ENCODE measurements around the gene DGCR6L.
"Not testable (repeated sequence)": the region's sequence is repeated elsewhere in the genome, so short reads cannot be mapped to it uniquely, and the experiment has no call there.

The DGCR6L gene

DNA sequence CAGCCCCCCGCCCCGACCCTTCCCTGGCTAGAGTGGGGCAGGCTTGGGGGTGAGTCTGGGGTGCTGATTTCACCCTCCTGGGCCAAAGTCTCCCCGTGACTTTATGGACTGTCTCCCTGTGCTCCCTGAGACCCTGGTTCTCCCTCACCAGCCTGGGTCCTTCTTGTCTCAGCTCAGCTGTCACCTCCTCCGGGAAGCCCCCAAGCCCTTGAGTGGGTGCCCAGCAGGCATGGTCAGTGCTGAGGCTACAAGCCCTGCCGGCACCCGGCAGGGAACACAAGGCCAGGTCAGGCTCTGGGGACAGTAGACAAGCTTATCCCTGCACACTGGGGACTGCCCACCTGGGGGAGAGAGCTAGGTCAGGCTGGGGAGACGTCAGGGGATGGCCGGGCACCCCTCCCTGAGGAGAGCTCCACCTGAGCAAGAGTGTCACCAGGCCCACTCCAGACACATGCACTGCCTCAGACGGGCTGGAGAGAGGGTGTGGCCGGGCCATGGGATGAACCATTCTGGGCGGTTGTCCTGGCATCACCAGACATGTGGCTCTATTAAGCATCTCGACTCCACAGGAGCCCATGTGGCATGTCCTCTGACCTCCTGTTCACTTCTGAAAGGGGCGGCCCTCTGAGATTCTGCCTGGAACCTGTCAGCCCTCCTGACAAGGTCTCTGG lies 29.1 kb downstream of the DGCR6L start:
- DNase-seq: no peak

DNA sequence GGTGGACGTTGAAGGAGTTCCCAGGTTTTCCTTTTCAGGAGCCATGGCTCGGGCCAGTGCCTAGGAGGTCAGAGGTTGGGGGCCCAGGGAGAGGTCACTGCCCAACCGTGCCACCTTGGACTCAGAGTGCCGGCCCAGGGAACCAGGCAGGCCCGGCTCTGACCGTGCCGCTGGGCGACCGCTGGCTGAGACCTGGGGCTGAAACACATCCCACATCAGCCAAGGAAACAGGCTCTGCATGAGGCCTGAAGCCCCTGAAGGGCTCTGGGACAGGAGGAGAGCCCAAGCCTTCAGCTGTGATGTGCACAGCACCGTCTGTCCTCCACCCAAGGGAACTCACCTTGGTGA lies 29.8 kb downstream of the DGCR6L start:
- no peak for DNase-seq

DNA sequence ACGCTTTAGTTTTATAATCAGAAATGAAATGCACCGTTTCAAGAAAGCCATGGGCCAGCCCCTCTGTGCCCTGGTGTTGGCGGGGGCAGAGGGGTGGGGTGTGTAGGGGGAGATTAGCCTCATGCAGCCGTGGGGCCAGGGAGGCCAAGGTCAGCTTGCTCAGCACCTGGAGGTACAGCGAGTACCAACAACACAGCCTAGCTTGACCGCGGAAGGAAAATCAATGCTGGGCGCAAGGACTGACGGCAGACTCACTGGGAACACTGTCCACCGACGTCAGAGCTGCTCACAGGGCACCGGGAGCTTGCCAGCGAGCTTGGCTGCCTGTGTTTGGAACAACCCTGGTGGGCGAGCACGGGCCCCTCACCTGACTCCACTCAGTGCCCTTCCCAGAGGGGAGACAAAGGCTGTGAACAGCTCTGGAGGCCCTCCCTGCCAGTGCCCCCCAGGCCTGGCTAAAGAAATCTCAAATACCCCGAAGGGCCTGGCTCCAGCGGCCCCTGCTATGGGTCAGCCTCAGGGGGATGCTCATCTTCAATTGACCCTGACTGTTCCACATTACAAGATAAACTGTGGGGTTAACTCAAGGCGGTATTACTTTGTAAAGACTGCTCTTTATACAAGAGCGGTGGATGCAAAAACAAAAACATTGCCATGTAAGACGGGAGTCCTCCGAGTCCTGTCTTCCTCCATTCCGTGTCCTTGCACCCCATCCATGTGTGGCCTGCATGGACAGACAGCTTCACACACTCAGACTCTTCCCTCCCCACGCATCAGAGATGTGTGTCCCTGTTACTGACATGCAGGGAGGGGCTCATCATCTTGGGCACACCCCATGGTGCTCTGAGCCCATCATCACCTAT lies 30.4 kb downstream of the DGCR6L start:
- not testable (repeated sequence) for DNase-seq

DNA sequence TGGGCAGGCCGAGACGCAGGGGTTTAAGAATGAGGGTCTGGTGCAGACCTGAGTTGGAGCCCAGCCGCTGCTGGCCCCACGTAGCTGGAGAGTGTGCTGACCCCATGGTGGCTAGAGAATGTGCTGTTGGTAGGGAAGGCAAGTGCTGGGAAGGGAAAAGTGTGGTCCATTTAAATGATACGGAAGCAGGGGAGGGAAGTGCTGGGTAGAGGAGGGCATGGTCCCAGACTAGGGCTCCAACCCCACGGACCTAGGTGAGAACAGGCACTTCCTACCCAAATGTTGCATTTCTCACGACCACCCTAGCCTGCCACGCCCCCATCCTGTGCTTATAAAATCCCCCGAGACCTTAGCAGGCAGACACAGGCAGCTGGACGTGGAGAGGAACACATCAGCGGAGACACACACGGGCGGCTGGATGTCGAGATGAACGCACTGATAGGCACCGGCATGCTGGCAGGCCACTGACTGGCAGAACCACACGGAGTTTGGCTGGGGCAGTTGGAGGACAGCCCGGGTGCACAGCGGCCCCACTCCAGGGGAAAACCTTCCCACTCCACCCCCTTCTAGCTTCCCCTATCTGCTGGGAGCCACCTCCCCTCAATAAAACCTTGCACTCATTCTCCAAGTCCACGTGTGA lies 33.0 kb downstream of the DGCR6L start:
- not testable (repeated sequence) for DNase-seq

DNA sequence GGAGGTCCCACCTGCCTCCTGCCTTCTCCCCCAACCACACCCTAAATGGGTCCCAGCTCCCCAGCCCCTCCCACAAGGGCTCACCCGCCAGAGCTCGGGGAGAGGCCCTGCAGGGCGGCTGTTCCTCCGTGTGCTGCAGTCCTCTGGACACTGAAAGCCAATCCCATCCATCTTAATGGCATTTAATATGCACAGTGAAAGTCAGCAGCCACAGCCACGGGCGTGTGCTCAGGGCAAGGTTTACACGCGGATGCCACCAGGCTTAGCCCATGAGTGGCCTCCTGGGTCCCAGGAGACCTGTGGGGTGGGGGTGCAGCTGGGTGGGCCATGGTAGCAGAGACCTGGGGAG lies 33.6 kb downstream of the DGCR6L start:
- not testable (repeated sequence) for DNase-seq

DNA sequence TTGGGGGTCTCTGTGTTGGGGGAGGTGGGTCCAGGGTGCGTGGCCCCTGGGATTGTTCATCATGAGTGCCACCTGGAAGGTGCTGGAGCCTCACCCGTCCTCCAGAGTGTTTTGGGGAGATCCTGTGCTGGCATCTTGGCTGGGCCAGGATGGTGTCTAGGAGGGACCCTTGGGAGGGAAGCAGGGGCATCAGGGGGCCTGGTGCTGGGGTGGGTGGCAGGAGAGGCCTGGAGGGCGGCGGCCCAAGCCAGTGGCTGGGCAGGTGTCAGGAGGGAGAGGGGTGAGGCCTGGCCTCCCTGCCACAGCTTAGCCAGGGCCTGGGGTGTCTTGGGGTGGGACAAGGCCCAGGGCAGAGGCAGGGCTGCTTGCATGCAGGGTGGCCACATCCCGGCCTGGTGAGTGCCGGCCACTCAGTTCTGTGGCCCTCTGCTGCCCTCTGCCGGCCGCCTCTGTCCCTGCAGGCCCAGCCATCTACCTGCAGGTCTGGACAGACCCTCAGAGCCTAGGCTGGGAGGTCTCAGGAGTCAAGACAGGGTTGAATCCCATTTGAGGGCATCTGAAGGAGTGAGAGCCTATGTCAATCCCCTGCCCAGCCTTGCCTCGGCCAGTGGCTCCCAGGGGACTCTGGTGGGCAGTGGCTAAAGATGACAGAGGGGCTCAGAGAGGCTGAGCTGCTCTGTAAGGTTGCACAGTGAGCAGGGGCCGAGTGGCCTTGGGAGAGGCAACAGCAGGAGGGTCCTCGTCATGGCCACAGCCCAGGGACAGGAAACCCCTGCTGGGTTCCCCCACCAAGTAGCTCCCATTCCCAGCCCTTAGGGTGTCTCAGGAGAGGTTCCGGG lies 34.2 kb downstream of the DGCR6L start:
- peak; percentile 55 for DNase-seq

DNA sequence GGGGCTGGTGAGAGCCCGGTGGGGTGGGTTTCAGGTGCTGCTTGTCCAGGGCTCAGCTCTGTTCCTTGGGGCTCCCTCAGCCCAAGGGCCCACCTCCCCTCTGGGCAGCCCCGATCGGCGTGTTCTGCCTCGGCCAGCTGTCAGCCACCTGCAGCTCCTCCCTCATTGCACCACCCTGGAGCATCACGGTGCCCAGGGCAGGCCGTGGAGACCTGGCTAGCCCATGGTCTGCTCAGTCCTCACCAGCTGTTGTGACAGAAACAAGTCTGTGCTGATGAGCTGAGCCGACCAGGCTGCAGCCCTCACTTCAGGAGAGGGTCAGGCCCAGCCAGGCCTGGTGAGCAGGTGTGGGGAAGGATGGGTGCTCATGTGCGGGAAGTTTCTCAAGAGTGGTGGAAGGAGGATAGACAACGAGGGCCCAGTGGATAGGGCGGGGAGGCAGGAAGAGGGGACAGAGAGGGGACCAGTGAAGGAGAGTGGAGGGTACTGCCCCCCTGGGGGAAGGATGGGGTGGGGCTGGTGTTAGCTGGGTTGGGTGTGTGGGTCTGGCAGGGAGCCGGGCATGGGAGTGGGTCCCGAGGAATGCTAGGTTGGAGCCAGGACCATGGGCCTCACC lies 35.3 kb downstream of the DGCR6L start:
- DNase-seq: no peak

DNA sequence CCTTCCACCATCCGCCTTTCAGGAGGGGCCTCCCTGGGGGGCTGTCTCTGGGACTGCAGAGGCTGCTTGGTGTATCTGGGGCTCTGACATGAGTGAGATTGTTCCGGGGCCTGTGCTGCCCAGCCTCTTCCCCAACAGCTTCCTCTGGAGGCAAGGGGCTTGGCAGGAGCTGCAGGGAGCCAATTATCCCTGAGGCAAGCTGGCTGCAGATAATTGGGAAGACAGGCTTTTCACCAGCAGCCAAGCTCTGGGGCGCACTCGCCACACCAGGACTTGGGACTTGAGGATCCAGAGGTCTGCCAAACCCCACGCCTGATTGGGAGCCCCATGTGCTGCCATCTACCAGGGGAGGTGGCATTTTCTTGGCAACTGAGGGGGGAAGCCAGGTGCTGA lies 36.2 kb downstream of the DGCR6L start:
- no peak for DNase-seq

DNA sequence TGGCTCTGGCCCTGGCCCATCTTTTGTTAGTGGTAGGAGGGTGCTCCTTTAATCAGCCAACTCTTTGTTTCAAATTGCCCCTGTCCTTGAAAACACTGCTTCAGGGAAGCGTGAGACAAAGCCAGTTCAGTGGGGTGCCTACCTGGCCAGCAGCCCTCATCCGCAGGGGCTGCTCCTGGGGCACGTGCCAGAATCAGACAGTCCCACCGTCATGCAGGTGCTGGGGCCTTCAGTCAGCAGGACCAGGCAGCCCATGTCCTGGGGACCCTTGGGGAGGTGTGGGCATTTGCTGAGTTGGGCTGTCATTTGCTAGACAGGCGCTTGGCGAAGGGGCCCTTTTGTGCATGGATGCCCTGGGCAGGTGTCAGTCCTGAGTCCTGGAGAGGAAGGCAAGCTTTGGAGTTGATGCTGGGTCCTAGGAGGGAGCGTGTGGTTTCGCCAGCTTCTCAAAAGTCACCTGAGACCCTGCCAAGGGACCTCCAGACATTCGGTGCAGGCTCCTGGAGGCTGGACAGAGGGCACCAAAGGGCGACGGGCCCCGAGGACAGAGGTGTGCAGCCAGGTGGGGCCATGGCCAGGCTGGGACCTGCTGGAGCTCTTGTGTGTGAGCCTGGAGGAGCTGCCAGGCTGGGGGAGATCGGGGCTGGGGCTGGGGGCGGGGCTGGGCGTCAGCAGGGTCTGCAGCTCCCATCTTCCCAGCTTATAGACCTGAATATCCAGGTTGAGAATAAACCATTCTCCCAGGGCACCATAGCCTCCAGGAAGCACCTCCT lies 36.8 kb downstream of the DGCR6L start:
- DNase-seq: no peak

DNA sequence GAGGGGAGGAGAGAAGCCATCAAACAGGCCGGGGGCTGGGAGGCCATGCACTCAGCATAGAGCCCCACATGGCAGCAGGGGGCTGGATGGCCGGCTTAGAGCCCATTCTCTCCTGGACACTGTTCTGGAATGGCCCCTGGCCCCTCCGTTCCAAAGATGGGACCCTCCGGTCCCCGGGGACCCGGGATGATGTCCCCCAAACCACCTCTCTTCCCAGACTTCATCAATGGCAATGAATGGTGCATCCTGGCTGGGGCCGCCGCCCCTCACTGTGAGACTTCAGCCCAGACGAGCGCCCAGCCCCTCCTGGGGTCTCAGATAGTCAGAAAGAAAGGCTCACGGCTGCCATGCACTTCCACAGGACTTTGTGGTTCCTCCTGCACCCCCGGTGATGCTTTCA lies 38.0 kb downstream of the DGCR6L start:
- no peak for DNase-seq

DNA sequence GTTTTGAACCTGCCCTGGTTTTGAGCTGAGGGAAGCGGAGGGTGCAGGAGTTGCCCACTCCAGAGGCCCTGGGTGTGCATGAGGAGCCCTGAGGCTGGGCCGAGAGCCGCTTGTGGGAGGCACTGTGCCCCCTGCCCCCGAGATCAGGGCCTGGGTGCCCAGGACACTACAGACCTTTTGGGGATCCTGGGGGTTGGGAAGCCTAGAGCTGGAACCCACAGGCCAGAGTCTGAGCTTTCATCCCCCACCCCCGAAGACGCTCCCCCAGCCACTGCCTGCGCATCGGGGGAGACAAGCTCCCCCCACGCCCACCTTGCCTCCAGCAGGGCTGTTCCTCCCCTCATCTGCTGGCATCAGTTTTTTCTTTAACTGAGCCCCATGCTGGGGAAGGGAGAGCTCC lies 38.4 kb downstream of the DGCR6L start:
- not testable (repeated sequence) for DNase-seq

DNA sequence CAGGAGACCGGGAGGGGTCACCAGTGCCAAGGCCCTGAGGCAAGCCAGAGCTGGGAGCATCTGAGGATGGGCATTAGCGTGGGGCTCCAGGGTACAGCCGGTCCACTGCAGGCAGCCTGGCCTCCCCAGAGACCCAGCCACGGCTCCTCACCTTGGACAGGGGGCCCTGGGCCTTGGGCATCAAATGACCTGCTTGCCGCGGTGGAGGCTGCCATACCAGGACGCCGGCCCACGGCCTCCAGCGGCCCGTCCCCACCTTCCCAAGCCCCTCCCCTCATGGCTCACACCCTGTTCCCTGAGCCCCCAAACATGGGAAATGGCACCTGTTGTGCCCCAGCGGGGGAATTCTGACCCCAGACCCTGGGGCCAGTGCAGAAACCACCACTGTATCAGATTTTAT lies 39.0 kb downstream of the DGCR6L start:
- no peak for DNase-seq

DNA sequence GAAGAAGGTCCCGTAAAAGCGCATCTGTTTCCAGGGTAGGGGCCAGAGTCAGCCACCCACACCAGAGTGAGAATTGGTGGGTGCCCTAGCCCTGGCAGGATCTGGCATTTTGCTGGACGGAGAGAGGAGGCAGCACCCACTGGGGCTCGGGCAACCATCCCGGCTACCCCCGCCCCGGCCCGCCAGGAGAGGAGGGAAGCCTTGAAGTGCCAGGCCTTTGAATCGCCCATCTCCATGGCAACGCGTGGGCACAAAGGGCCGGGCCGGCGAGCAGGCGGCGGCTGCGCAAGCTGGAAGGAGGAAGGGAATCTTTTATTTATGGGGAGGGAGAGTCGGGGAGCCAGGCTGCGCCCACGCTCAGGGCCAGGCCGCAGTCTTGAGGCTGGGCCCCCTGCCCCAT lies 39.7 kb downstream of the DGCR6L start:
- not testable (repeated sequence) for DNase-seq

DNA sequence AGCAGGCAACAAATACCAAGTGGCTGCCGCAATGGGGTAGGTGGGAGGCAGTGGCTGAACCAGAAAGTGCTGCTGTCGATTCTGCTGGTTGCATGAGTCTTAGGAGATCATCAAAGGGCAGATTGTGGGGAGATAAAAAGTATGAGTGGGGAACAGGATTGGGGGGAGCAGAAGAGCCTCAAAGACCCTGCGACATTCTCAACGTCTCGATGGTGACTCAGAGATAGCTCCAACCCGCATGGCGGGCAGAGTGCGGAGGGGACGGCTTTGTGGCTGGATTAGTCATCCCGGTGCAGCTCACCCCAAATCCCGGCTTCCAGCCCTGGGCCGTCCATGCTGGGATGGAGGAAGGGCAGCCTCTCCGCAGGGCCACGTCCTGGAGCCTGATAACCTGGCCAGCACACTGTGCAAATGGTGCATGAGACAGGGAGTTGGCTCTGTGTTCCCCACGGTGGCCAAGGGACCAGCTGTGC lies 40.2 kb downstream of the DGCR6L start:
- DNase-seq: no peak

DNA sequence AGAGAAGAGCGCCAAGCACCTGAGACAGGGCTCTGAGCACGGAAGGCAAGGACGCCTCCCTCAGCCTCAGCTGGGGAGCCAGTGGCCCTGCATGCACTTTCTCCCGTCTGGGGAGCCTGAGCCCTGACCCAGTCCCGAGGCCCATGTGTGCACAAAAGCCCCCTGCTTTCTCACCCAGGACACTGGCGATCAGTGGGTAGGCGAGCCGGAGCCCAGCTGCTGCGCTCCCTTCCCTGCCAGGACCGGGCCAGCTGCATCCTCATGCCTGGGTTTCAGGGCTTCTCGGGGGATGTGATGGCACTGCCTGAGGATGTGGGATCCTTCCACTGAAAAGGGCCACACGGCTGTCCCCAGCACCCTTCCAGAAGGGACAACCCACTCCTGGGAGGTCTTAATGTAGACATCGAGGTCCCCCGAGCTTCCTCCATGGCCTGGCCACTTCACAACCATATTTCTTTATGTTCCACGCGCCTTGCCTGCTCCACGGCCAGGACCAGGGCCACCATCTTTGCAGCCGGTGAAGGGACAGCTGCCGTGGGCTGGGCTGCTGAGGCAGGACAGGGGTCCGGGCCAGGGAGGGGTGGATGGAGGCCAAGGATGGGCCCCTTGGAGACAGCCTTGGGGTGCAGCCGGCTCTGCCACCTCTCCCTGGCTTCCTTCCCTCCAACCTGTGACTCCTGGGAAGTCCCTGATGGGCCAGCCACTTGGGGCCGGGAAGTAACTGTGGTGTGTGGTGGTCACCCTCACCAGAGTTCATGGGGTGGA lies 41.0 kb downstream of the DGCR6L start:
- not testable (repeated sequence) for DNase-seq

DNA sequence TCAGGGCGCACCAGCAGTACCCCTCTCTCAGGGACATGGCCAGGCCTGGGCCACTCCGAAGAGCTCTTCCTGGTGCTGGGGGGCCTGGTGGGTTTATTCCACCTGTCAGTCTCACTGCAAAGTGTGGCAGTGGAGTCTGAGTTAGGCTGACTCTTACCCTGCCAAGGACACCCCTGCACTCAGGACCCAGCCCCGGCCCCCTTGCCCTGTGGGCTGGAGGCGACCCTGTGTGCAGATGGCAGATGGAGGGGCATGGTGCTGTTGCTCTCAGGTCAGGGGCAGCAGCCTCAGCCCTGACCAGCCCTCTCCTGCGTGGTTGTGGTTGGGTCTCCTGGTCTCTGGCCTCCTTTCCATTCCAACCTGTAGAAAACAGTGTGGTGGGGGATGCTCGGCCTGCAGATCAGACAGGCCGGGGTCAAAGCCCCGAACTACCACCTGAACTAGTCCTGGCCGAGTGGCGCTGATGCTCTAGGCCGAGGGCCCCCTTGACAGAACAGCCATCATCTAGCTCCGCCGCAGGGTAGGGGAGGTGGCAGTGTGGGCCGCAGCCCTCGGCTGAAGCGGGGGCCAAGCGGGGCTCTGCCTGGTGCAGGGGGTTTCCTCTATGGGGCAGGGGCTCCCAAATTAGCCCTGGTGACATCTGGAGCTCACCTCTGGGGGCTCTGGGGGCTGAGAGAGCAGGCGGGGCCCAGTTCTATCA lies 41.8 kb downstream of the DGCR6L start:
- DNase-seq: not testable (repeated sequence)

DNA sequence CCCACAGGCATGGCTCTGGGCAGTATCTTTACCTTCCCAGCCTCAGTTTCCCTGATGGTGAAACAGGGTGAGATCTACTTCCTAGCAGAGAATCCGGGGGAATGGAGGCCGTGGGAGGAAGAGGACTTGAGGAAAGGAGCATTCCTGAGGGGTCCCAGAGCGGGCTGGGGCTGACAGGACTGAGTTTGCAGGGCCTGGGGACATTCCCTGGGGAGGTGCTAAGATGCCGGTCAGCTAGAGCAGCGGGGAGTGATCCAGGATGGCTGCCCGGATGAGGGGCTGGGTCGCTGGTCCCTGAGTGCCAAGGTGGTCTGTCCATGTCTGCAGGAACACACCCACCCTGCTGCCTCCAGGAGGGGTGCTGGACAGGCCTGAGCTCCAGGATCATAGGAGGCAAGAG lies 43.4 kb downstream of the DGCR6L start:
- no peak for DNase-seq

DNA sequence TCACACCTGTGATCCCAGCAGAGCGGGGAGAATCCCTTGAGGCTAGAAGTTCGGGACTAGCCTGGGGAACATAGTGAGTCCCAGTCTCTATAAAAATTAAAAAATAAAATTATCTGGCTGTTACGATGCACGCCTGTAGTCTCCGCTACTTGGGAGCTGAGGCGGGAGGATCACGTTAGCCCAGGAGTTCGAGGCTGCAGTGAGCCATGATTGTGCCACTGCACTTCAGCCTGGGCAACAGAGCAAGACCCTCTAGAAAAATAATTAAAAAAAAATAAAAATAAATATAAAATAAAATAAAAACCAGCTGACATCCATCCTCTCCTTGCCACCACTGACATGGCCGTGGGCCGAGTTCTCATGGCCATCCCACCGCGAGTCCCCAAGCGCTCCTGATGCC lies 44.0 kb downstream of the DGCR6L start:
- DNase-seq: no peak

DNA sequence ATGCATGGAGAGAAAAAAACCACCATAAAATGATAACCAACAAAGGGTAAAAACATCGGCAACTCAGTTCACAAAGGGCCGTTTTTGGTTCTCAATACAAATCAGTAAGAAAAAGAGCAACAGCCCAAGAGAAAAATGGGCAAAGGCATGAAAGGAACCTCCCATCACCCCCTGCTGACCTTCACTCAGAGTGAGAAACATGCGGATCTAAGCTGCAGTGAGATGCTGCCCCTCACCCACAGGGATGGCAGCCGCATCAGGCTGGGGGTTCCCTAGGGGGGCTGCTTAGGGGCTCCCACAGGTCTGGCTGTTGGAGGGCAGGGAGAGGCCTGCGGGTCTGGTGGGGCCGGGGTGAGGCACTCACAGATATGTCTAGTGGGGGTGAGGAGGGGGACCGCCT lies 44.5 kb downstream of the DGCR6L start:
- DNase-seq: not testable (repeated sequence)

DNA sequence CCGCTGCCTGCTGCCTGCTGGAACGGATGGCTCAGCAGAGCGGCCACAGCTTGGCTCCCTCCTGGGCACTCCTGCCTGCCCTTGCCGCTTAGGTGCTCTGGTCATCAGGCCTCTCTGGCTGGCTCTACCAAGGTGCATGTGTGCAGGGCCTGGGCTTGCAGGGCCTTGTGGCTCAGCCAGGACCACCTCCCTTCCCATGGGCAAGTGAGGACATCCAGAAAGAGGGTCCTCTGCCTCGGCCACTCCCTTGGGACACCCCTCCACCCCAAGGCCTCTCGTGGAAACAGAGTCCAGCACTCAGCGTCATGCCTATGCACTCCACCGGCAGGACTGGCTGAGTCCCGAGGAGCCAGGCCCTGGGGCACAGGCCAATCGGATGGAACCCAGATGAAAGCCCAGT lies 45.5 kb downstream of the DGCR6L start:
- DNase-seq: not testable (repeated sequence)

All from CD4-positive, alpha-beta T cell treated with Interferon gamma for 1 hour (primary cell).